VCaP (cell line): ENCODE measurements around the gene ARL14.
A peak's percentile ranks its signal among the peaks of the same experiment; 100 is the strongest.
"Not testable (repeated sequence)": the region's sequence is repeated elsewhere in the genome, so short reads cannot be mapped to it uniquely, and the experiment has no call there.

Source experiments
- H3K27ac ChIP-seq: fragments of 450-650 bp; 2 replicates; pipeline ENCODE4 v1.5.1; 2017
- TF ChIP-seq, protein P1 (sequence below): fragments of 450-650 bp; conservative IDR thresholded peaks from 2 replicates; pipeline ENCODE4 v1.5.1; 2017; ENCODE audit warnings: mild to moderate bottlenecking, moderate library complexity

Gene ARL14

DNA sequence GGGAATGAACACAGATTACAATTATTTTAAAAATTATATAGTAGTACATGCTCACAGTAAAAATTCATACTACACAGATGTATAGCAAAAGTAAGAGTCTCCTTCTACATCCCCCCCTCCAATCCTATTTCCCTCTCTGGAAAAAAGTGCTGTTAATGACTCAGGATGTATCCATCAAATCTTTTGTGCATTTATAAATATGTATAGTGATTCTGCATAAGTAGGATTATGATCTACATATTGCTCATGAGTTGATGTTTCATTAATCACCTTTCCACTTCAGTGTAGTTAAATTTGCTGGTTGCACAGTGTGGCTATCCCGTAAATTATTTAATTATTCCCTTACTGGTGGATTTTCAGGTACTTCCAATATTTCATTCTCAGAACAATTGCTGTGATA, 25.3 kb downstream of the ARL14 start:
- TF ChIP-seq, protein P1, sequence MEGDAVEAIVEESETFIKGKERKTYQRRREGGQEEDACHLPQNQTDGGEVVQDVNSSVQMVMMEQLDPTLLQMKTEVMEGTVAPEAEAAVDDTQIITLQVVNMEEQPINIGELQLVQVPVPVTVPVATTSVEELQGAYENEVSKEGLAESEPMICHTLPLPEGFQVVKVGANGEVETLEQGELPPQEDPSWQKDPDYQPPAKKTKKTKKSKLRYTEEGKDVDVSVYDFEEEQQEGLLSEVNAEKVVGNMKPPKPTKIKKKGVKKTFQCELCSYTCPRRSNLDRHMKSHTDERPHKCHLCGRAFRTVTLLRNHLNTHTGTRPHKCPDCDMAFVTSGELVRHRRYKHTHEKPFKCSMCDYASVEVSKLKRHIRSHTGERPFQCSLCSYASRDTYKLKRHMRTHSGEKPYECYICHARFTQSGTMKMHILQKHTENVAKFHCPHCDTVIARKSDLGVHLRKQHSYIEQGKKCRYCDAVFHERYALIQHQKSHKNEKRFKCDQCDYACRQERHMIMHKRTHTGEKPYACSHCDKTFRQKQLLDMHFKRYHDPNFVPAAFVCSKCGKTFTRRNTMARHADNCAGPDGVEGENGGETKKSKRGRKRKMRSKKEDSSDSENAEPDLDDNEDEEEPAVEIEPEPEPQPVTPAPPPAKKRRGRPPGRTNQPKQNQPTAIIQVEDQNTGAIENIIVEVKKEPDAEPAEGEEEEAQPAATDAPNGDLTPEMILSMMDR, result no peak
- H3K27ac ChIP-seq, result no peak overlapping the region

DNA sequence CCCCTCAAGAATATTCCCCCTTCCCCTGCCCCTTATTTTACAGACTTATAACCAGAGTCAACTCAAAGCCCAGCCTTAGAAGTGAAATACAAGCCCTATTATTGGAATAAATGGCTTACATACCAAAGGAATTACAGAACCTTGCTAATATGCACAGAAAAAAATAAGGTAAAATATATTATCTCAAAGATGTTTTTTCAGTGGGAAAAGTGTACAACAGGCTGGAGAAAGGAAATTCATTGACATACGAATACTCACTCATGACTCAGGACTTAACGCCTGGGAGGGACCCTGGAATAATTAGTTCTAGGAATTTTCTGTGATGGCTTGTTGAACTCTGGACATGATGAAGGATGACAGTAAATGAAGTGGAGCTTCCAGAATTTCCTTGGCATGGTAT, 27.0 kb downstream of the ARL14 start:
- TF ChIP-seq, protein P1, result no peak
- H3K27ac ChIP-seq, result no peak overlapping the region

DNA sequence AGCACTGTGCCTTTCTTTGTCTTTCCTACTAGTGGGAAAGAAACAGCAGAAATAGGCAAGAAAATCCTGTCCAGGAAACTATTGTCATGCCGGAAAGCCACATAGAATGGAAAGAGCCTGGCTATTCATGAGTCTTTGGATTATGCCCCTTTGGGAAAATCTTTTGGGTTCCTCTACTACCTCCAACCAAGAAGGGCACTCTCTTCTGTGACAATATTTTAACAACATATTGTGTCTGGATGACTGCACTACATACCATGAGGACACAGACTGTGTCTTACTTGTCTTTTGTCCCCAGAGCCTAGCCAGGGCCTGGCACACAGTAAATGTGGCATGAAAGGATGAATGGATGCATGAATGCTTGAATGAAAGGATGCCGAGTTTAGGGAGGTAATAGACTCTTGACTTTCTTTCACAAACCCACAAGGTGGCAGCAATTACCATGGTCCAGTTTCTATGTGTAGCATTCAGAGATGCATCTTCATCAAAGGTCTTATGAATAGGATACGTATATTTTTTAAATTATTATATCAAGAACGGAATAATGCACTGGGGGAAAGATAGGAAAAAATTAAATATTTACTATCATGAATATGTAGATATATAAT, 30.3 kb downstream of the ARL14 start:
- no peak overlapping the region for H3K27ac ChIP-seq
- TF ChIP-seq, protein P1, result peak; percentile 83

DNA sequence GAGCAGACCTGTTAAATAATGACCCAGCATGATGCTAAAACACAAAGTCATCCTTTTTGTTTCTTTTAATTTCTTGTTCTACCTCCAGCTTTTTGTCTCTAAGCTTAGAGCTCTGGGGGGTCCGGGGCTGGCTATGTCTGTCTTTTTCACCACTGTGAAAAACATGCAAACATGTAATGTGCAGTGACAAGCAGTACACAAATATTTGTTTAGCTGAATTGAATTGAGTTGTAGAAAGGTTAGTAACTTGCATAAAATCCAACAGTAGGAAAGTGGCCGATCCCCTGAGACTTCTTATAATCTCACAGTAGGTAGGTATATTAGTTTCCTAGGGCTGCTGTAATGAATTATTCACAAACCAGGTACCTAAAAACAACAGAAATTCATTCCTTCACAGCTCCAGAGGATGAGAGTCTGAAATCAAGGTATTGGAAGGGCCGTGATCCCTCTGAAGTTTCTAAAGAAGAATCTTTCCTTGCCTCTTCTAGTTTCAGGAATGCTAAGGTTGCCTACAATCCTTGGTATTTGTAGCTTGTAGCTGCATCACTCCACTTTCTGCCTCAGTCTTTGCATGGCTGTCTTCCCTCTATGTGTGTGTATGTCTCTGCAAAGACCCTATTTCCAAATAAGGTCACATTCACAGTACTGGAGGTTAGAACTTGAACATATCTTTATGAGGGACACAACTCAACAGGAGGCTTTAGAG, 32.7 kb downstream of the ARL14 start:
- H3K27ac ChIP-seq, result no peak overlapping the region
- TF ChIP-seq, protein P1, result no peak

DNA sequence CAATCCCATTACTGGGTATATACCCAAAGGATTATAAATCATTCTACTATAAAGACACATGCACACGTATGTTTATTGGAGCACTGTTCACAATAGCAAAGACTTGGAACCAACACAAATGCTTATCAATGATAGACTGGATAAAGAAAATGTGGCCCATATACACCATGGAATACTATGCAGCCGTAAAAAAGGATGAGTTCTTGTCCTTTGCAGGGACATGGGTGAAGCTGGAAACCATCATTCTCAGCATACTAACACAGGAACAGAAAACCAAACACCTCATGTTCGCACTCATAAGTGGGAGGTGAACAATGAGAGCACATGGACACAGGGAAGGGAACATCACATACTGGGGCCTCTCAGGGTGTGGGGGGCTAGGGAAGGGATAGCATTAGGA, 36.2 kb downstream of the ARL14 start:
- not testable (repeated sequence) for H3K27ac ChIP-seq

DNA sequence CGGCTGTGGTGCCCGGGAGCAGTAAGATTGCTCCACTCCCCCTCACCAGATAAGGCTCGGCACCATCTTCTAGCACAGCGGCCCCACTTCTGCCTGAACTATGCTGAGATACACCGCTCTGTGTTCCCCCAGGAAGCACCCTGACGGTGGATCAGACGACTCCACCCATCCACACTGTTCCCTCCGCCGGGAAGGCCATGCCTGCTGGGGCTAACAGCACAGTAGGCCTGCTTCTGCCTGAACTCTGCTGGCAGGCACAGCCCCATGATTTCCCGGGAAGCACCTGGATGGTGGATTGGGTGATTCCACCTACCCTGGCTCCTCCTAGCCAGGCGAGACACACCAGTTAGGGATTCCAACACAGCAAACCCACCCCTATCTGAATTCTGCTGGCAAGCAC, 42.8 kb downstream of the ARL14 start:
- TF ChIP-seq, protein P1, result no peak
- no peak overlapping the region for H3K27ac ChIP-seq

DNA sequence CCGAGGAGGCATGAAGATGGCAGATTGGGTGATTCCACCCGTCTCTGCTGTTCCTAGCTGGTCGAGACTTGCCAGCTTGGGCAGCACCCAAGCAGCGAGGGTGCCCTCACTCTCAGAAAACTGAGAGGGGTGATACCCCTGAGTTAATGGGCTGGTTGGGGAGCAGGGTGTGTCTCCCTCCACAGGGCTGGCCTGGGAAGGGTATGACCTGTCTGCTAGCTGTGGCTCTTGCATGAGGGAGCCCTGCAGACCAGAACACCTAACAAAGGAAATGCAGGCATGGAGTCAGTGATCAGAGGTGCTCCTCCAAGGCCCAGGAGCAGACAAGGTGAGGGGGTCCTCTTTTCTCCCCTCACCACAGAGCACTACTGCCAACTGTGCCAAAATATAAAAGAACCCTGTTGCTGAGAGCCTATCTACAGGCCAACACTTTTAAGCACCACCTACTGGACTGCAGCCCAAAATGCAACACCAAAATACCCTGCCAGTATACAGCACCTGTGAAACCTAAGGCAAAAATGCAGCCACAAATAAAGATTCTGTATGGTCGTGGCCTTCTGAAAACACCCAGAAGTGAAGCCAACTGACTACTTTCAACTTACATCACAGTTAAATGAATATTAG, 43.3 kb downstream of the ARL14 start:
- no peak overlapping the region for H3K27ac ChIP-seq
- TF ChIP-seq, protein P1, result no peak

DNA sequence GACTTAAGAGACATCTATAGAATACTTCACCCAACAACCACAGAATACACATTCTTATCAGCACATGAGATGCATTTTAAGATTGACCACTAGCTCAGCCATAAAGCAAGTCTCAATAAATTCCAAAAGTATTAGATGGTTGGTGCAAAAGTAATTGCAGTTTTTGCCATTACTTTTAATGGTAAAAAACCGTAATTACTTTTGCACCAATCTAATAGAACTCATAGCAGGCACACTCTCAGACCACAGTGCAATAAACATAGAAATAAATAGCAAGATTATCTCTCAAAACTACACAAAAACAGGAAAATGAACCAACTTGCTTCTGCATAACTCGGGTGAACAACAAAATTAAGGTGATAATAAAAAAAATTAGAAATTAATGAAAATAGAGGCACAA, 45.4 kb downstream of the ARL14 start:
- H3K27ac ChIP-seq, result no peak overlapping the region
- TF ChIP-seq, protein P1, result no peak
